HepG2 (cell line): Measurements from ENCODE around the gene TEAD1. TPM values are rescaled to one million over a fixed set of nuclear protein-coding genes. Genes with fewer than 3 reads are reported as not detected.

Experiments
- ARNT ChIP-seq: fragments of 450-650 bp; IDR thresholded peaks from 2 replicates; pipeline ENCODE4 v1.6.1; 2017
- CHD4 ChIP-seq: fragments of 200-600 bp; sonication (generic); IDR thresholded peaks from 2 replicates; pipeline ENCODE4 v1.7.0; 2017; ENCODE audit warnings: mild to moderate bottlenecking, low read length, borderline replicate concordance
- ISX ChIP-seq: sonication (generic); formaldehyde crosslinking; conservative IDR thresholded peaks from 2 replicates; pipeline ENCODE4 v1.5.0; 2020; ENCODE audit warnings: missing genetic modification reagents
- PHF8 ChIP-seq: sonication (generic); formaldehyde crosslinking; IDR thresholded peaks from 2 replicates; pipeline ENCODE4 v1.5.0; 2020; ENCODE audit warnings: missing genetic modification reagents
- RAD21 ChIP-seq: fragments of 450-650 bp; formaldehyde crosslinking; IDR thresholded peaks from 2 replicates; pipeline ENCODE4 v1.5.0; 2020; ENCODE audit warnings: mild to moderate bottlenecking
- SPEN ChIP-seq: sonication (generic); formaldehyde crosslinking; IDR thresholded peaks from 2 replicates; pipeline ENCODE4 v1.5.1; 2020; ENCODE audit warnings: low read depth, mild to moderate bottlenecking, missing genetic modification reagents
- STAG1 ChIP-seq: sonication (generic); formaldehyde crosslinking; IDR thresholded peaks from 2 replicates; pipeline ENCODE4 v1.4.0; 2020; ENCODE audit warnings: missing genetic modification reagents
- ZBTB1 ChIP-seq: sonication (generic); formaldehyde crosslinking; IDR thresholded peaks from 2 replicates; pipeline ENCODE4 v1.4.0; 2020; ENCODE audit warnings: missing genetic modification reagents, borderline replicate concordance
- ZNF121 ChIP-seq: sonication (generic); formaldehyde crosslinking; IDR thresholded peaks from 2 replicates; pipeline ENCODE4 v1.5.0; 2020; ENCODE audit warnings: mild to moderate bottlenecking, missing genetic modification reagents
- ZNF546 ChIP-seq: sonication (generic); formaldehyde crosslinking; conservative IDR thresholded peaks from 2 replicates; pipeline ENCODE4 v1.8.1; 2023; ENCODE audit warnings: mild to moderate bottlenecking, missing genetic modification reagents
- ZNF598 ChIP-seq: sonication (generic); formaldehyde crosslinking; IDR thresholded peaks from 2 replicates; pipeline ENCODE4 v1.5.1; 2020; ENCODE audit warnings: mild to moderate bottlenecking, missing genetic modification reagents, borderline replicate concordance
- polyA plus RNA-seq, 8 experiments: library from polyadenylated mRNA; depleted of rRNA in 3 of 8; stranded (reverse) in 7 of 8; unstranded in 1 of 8; fragments of >200 nt; fragmentation: Illumina TruSeq in 4 of 8; extraction: Trizol in 4 of 8; gene quantifications; 2 replicates each; pipeline versions ENCODE4 v1.2.1 to v1.2.3, GENCODE V29; 2011 to 2016; ENCODE audit warnings: low read depth in 4 of 8, missing spikeins in 1 of 8, mixed read lengths in 1 of 8; ENCODE audit not compliant: insufficient read depth in 1 of 8
- total RNA-seq, 5 experiments: library from RNA; depleted of rRNA; stranded (reverse); fragments of >200 nt; fragmentation: Illumina TruSeq; extraction: Trizol; gene quantifications; 2 replicates each; pipeline ENCODE4 v1.2.3, GENCODE V29; 2016; ENCODE audit warnings: low read depth in 1 of 5
- TF ChIP-seq, protein P1 (sequence below): sonication (generic); formaldehyde crosslinking; IDR thresholded peaks from 2 replicates; pipeline ENCODE4 v1.5.0; 2020; ENCODE audit warnings: missing genetic modification reagents, mild to moderate bottlenecking, borderline replicate concordance
- TF ChIP-seq, protein P2 (sequence below), 2 experiments: sonication (generic) in 1 of 2; formaldehyde crosslinking in 1 of 2; IDR thresholded peaks; 2 replicates each; pipeline versions ENCODE4 v1.6.1 to v1.9.0; 2014 to 2022; ENCODE audit warnings: antibody characterized with exemption in 1 of 2, borderline replicate concordance in 1 of 2, inconsistent platforms in 1 of 2, low read depth in 1 of 2, missing genetic modification reagents in 1 of 2
- TF ChIP-seq, protein P3 (sequence below): sonication (generic); formaldehyde crosslinking; IDR thresholded peaks from 2 replicates; pipeline ENCODE4 v1.4.0; 2020; ENCODE audit warnings: missing genetic modification reagents, borderline replicate concordance
- TF ChIP-seq, protein P4 (sequence below): sonication (generic); formaldehyde crosslinking; IDR thresholded peaks from 2 replicates; pipeline ENCODE4 v1.4.0; 2020; ENCODE audit warnings: missing genetic modification reagents; ENCODE audit errors: not compliant biosample characterization
- TF ChIP-seq, protein P5 (sequence below): sonication (generic); formaldehyde crosslinking; IDR thresholded peaks from 2 replicates; pipeline ENCODE4 v1.4.0; 2020; ENCODE audit warnings: mild to moderate bottlenecking, missing genetic modification reagents
- TF ChIP-seq, protein P6 (sequence below): sonication (generic); formaldehyde crosslinking; IDR thresholded peaks from 2 replicates; pipeline ENCODE4 v1.5.0; 2020; ENCODE audit warnings: mild to moderate bottlenecking, missing genetic modification reagents, moderate library complexity

TEAD1 gene
- total and polyA plus RNA-seq, 2 of the 13 experiments (the other 11 are each of a cell fraction or from before 2014, with no cell fraction given) = 20.1 to 30.5 TPM

DNA sequence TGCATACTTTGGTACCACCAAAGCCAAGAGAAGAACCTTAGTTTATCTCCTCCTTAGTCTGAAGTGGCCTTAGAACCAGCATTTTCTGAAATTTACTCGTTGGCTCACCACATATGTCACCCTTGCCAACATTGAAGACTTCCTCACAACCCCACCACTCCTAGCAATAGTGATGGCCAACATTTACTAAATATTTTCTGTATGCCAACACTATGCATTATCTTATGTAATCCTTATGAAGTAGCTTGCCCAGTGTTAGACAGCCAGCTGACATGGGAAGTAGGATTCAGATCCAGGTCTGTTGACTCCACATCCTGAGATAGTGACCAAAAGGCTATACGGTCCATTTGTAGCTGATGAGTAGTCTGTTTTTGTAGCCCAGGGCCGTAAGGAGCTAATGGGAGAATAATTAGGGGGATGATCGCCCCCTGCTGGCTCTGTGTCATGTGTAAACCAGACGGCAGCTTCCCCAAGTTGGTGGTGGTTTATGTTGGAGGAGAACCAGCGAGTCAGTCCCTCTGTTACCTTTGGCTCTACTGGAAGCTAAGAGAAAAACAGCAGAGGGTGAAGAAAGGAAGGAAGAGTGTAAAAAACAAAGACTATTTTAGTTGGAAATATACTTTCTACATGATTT, 214.4 kb downstream of the TEAD1 start (continued):
- TF ChIP-seq ISX (no peak), RAD21 (CRISPR knock-in tag) (peak; percentile 89), ZNF546 (no peak), ZBTB1 (CRISPR knock-in tag) (no peak), STAG1 (CRISPR knock-in tag) (peak; percentile 96), SPEN (no peak), ZNF598 (CRISPR knock-in tag) (no peak), CHD4 (no peak), PHF8 (CRISPR knock-in tag) (0 out of 2 replicates have a peak, but pooled peaks have one; percentile 30), ZNF121 (CRISPR knock-in tag) (no peak), ARNT (no peak)
- TF ChIP-seq, protein P1, sequence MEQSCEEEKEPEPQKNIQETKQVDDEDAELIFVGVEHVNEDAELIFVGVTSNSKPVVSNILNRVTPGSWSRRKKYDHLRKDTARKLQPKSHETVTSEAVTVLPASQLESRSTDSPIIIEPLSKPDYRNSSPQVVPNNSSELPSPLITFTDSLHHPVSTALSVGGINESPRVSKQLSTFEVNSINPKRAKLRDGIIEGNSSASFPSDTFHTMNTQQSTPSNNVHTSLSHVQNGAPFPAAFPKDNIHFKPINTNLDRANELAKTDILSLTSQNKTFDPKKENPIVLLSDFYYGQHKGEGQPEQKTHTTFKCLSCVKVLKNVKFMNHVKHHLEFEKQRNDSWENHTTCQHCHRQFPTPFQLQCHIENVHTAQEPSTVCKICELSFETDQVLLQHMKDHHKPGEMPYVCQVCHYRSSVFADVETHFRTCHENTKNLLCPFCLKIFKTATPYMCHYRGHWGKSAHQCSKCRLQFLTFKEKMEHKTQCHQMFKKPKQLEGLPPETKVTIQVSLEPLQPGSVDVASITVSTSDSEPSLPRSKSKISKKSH (CRISPR knock-in tag) = no peak
- TF ChIP-seq, protein P2, sequence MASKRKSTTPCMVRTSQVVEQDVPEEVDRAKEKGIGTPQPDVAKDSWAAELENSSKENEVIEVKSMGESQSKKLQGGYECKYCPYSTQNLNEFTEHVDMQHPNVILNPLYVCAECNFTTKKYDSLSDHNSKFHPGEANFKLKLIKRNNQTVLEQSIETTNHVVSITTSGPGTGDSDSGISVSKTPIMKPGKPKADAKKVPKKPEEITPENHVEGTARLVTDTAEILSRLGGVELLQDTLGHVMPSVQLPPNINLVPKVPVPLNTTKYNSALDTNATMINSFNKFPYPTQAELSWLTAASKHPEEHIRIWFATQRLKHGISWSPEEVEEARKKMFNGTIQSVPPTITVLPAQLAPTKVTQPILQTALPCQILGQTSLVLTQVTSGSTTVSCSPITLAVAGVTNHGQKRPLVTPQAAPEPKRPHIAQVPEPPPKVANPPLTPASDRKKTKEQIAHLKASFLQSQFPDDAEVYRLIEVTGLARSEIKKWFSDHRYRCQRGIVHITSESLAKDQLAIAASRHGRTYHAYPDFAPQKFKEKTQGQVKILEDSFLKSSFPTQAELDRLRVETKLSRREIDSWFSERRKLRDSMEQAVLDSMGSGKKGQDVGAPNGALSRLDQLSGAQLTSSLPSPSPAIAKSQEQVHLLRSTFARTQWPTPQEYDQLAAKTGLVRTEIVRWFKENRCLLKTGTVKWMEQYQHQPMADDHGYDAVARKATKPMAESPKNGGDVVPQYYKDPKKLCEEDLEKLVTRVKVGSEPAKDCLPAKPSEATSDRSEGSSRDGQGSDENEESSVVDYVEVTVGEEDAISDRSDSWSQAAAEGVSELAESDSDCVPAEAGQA (IDR thresholded peaks at IDR 0.05; ENCODE audit: low read depth) = no peak
- TF ChIP-seq, protein P2 (CRISPR knock-in tag; IDR thresholded peaks at IDR 0.05; ENCODE audit: borderline replicate concordance) = no peak
- TF ChIP-seq, protein P3, sequence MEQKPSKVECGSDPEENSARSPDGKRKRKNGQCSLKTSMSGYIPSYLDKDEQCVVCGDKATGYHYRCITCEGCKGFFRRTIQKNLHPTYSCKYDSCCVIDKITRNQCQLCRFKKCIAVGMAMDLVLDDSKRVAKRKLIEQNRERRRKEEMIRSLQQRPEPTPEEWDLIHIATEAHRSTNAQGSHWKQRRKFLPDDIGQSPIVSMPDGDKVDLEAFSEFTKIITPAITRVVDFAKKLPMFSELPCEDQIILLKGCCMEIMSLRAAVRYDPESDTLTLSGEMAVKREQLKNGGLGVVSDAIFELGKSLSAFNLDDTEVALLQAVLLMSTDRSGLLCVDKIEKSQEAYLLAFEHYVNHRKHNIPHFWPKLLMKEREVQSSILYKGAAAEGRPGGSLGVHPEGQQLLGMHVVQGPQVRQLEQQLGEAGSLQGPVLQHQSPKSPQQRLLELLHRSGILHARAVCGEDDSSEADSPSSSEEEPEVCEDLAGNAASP (CRISPR knock-in tag) = no peak
- TF ChIP-seq, protein P4, sequence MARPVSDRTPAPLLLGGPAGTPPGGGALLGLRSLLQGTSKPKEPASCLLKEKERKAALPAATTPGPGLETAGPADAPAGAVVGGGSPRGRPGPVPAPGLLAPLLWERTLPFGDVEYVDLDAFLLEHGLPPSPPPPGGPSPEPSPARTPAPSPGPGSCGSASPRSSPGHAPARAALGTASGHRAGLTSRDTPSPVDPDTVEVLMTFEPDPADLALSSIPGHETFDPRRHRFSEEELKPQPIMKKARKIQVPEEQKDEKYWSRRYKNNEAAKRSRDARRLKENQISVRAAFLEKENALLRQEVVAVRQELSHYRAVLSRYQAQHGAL (CRISPR knock-in tag) = no peak
- TF ChIP-seq, protein P5, sequence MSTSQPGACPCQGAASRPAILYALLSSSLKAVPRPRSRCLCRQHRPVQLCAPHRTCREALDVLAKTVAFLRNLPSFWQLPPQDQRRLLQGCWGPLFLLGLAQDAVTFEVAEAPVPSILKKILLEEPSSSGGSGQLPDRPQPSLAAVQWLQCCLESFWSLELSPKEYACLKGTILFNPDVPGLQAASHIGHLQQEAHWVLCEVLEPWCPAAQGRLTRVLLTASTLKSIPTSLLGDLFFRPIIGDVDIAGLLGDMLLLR (CRISPR knock-in tag) = no peak
- TF ChIP-seq, protein P6, sequence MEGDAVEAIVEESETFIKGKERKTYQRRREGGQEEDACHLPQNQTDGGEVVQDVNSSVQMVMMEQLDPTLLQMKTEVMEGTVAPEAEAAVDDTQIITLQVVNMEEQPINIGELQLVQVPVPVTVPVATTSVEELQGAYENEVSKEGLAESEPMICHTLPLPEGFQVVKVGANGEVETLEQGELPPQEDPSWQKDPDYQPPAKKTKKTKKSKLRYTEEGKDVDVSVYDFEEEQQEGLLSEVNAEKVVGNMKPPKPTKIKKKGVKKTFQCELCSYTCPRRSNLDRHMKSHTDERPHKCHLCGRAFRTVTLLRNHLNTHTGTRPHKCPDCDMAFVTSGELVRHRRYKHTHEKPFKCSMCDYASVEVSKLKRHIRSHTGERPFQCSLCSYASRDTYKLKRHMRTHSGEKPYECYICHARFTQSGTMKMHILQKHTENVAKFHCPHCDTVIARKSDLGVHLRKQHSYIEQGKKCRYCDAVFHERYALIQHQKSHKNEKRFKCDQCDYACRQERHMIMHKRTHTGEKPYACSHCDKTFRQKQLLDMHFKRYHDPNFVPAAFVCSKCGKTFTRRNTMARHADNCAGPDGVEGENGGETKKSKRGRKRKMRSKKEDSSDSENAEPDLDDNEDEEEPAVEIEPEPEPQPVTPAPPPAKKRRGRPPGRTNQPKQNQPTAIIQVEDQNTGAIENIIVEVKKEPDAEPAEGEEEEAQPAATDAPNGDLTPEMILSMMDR (CRISPR knock-in tag) = peak; percentile 88
